ENCODE data around the gene DNAH11.

DNA sequence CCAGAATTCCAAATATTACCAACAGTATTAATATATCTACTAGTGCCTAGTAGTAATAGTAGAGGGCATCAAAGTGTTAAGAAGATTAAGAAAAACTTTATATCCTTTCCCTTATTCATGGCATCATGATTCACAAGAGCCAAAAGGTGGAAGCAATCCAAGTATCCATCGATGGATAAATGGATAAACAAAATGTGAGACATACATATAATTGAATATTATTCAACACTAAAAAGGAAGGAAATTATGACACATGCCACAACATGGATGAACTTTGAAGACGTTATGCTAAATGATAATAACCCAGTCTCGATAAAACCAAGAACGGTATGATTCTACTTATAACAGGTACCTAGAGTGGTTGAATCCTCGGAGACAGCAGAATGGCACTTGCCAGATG, 379.8 kb downstream of the DNAH11 start:
- no peak for TF ChIP-seq POLR2AphosphoS5 (IDR thresholded peaks at IDR 0.05; ENCODE audit: low read depth, low read length)
- TF ChIP-seq, protein P1, sequence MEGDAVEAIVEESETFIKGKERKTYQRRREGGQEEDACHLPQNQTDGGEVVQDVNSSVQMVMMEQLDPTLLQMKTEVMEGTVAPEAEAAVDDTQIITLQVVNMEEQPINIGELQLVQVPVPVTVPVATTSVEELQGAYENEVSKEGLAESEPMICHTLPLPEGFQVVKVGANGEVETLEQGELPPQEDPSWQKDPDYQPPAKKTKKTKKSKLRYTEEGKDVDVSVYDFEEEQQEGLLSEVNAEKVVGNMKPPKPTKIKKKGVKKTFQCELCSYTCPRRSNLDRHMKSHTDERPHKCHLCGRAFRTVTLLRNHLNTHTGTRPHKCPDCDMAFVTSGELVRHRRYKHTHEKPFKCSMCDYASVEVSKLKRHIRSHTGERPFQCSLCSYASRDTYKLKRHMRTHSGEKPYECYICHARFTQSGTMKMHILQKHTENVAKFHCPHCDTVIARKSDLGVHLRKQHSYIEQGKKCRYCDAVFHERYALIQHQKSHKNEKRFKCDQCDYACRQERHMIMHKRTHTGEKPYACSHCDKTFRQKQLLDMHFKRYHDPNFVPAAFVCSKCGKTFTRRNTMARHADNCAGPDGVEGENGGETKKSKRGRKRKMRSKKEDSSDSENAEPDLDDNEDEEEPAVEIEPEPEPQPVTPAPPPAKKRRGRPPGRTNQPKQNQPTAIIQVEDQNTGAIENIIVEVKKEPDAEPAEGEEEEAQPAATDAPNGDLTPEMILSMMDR (IDR thresholded peaks at IDR 0.05) = no peak
- TF ChIP-seq, protein P2, sequence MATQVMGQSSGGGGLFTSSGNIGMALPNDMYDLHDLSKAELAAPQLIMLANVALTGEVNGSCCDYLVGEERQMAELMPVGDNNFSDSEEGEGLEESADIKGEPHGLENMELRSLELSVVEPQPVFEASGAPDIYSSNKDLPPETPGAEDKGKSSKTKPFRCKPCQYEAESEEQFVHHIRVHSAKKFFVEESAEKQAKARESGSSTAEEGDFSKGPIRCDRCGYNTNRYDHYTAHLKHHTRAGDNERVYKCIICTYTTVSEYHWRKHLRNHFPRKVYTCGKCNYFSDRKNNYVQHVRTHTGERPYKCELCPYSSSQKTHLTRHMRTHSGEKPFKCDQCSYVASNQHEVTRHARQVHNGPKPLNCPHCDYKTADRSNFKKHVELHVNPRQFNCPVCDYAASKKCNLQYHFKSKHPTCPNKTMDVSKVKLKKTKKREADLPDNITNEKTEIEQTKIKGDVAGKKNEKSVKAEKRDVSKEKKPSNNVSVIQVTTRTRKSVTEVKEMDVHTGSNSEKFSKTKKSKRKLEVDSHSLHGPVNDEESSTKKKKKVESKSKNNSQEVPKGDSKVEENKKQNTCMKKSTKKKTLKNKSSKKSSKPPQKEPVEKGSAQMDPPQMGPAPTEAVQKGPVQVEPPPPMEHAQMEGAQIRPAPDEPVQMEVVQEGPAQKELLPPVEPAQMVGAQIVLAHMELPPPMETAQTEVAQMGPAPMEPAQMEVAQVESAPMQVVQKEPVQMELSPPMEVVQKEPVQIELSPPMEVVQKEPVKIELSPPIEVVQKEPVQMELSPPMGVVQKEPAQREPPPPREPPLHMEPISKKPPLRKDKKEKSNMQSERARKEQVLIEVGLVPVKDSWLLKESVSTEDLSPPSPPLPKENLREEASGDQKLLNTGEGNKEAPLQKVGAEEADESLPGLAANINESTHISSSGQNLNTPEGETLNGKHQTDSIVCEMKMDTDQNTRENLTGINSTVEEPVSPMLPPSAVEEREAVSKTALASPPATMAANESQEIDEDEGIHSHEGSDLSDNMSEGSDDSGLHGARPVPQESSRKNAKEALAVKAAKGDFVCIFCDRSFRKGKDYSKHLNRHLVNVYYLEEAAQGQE (IDR thresholded peaks at IDR 0.05; ENCODE audit: insufficient read depth in 1 of 2, low read depth in 2 of 2, low read length in 1 of 2) = no peak

Measured in Panc1 (cell line).